Measurements from ENCODE around the gene NAA30.

- TF ChIP-seq CTCF (IDR thresholded peaks at IDR 0.05), result no peak
- no peak for TF ChIP-seq POLR2A (IDR thresholded peaks at IDR 0.05)
Measured at GRCh38 chr14:57461777-57462320, 71.5 kb downstream of the NAA30 start.

Measured in adrenal gland (tissue), 5 donors.